Skin epidermis (tissue), 12 donors: ENCODE data around the gene SLAMF7.

Experiments used
- H3K27ac ChIP-seq, 21 experiments: fragments of 200-600 bp; sonication (generic) in 11 of 21; one replicate each; pipeline ENCODE4 v1.5.0; 2020; ENCODE audit warnings: mild to moderate bottlenecking in 3 of 21, inconsistent platforms in 2 of 21, moderate library complexity in 2 of 21
- H3K4me3 ChIP-seq, 7 experiments: fragments of 200-600 bp; sonication (generic) in 2 of 7; one replicate each; pipeline ENCODE4 v1.5.0; 2020; ENCODE audit warnings: inconsistent platforms in 2 of 7, mild to moderate bottlenecking in 2 of 7, moderate library complexity in 1 of 7

Gene SLAMF7

GRCh38 chr1:160742428-160743127, 3.5 kb downstream of the SLAMF7 start:
- Histone ChIP-seq H3K4me3 (no peak overlapping the region), H3K27ac (peak overlapping the region in 7 of 21 experiments; percentile 38 to 88 (median 43))

DNA sequence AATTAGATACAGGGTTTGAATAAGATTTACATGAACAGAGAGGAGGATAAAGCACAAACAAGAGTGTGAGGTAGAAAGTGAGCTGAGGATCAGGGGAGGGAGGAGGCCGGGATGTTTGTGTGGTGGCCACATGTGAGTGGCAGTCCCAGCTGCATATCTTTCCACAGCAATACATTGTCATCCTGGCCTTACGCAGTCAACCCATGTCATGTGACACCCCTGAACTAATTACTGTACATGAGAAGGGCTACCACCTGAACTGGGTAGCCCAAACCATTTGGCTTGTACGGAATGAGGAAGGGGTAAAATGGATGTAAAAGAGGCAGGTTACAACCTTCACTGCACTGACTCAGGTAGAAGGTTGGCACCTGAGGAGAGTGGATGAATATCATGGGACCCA, 4.2 kb downstream of the SLAMF7 start:
- no peak overlapping the region for H3K4me3 ChIP-seq
- peak overlapping the region in 7 of 21 experiments; percentile 13 to 88 (median 38) for H3K27ac ChIP-seq

- Histone ChIP-seq H3K27ac (peak overlapping the region in 5 of 21 experiments; percentile 6 to 88 (median 13)), H3K4me3 (no peak overlapping the region)
These were observed 5.3 kb downstream of the SLAMF7 start for GRCh38 chr1:160744199-160744851.

GRCh38 chr1:160744852-160745520, 5.9 kb downstream of the SLAMF7 start:
- Histone ChIP-seq H3K4me3 (no peak overlapping the region), H3K27ac (peak overlapping the region in 3 of 21 experiments; percentile 25 to 88 (median 51))

DNA sequence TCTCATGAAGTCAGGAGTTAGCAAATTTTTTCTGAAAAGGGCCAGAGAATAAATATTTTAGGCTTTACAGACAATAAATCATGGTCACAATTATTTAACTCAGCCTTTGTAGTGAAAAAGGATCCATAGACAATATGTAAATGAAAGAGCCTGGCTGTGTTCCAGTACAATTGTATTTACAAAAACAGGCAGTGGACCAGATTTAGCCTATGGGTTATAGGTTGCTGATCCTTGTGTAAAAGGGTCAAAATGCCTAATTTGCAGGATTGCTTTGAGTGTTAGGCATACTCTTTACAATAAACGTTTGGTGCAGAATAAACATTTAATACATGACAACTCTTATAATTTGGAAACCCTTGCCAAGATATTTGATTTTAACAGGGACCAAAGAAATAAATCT, 6.5 kb downstream of the SLAMF7 start:
- no peak overlapping the region for H3K4me3 ChIP-seq
- H3K27ac ChIP-seq: peak overlapping the region in 2 of 21 experiments; percentile 51 to 88

DNA sequence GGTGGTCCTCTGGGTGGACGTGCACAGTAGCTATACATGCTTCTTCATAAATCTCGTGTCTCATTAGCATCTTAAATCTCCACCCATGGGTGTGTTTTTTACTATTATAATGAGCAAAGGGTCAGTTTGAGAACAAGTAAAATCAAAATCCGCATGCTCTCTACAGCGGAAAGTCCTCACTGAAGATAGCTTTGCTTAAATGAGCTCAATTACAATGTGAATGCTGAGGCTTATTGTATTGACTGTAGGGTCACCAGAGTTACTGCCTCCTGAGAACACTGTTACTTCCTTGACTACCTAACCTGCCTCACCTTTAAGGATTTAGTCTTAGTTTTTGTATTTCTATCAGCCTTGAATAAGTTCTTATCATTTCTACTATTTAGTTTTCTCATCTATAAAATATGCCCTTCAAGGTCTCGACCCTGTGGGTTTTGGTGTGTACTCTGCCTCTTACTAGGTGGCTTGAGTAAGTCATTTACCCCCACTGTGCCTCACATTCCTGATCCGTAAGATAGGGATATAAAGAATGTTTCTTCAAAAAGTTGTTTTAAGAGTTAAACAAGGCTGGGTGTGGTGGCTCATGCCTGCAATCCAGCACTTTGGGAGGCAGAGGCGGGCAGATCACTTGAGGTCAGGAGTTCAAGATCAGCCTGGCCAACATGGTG, 7.9 kb downstream of the SLAMF7 start:
- peak overlapping the region in 1 of 21 experiments; percentile 26 for H3K27ac ChIP-seq
- H3K4me3 ChIP-seq: no peak overlapping the region

- H3K27ac ChIP-seq: peak overlapping the region in 2 of 21 experiments; percentile 3 to 26
- H3K4me3 ChIP-seq: no peak overlapping the region
These were observed 8.7 kb downstream of the SLAMF7 start for GRCh38 chr1:160747717-160748116.

DNA sequence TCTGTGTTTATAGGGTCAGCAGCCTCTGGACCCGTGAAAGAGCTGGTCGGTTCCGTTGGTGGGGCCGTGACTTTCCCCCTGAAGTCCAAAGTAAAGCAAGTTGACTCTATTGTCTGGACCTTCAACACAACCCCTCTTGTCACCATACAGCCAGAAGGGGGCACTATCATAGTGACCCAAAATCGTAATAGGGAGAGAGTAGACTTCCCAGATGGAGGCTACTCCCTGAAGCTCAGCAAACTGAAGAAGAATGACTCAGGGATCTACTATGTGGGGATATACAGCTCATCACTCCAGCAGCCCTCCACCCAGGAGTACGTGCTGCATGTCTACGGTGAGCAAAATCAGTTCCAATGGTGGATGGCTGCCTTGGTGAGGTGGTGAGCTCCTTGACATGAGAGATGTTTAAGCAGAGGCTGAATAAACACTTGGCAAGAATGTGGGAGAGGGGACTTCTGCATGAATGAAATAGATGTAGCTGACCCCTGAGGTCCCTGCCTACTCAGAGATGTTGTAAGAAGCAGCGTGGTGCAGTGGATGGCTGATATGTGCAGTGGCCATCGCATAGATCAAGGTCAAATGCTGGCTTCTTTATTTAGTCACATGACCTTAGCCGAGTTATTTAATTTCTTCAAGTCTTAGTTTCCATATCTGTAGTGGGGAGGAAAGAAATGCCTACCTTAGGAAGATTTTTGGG, 9.3 kb downstream of the SLAMF7 start:
- no peak overlapping the region for H3K4me3 ChIP-seq
- peak overlapping the region in 1 of 21 experiments; percentile 3 for H3K27ac ChIP-seq

GRCh38 chr1:160748878-160749269, 9.8 kb downstream of the SLAMF7 start:
- Histone ChIP-seq H3K27ac (no peak overlapping the region), H3K4me3 (no peak overlapping the region)

DNA sequence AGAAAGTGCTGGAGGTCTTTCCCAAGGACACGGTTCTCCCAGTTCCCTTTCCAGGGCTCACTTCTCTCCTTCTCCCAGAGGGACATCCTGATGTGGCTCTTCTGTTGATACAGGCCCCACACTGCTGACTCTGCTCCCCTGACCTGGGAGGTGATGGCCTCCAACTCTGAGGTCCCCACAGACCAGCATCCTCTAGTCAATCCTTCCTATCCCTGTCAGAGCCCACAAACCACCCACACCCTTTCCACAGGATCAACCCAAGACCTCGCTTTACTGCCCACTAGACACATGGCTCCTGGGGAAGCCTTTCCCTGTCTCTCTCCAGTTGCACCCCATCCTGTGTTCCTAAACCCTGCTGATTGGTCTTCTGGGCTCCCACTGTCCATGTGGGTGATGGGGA, 11.6 kb downstream of the SLAMF7 start:
- no peak overlapping the region for H3K4me3 ChIP-seq
- peak overlapping the region in 2 of 21 experiments; percentile 7 to 16 for H3K27ac ChIP-seq

DNA sequence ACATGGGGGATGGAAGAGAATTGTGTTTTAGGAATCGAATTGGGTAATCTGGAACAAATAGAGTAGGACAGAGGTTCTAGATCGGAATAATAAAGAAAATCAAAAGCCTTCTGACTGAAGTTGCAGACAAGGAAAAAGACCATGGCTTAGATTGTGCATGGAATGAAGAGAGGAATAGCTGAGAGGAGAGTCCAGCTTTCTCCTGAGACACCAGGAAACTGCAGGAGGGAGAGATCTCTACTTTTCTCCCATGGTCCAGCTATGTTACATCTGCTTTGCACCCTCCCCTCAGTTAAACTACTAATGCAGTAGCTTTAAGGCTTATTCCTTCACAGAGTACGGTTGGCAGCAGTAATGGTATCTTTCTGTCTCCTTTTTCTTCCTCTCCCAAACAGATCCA, 13.4 kb downstream of the SLAMF7 start:
- Histone ChIP-seq H3K4me3 (no peak overlapping the region), H3K27ac (no peak overlapping the region)

- Histone ChIP-seq H3K27ac (no peak overlapping the region), H3K4me3 (no peak overlapping the region)
These were observed 13.9 kb downstream of the SLAMF7 start for GRCh38 chr1:160752924-160753323.

DNA sequence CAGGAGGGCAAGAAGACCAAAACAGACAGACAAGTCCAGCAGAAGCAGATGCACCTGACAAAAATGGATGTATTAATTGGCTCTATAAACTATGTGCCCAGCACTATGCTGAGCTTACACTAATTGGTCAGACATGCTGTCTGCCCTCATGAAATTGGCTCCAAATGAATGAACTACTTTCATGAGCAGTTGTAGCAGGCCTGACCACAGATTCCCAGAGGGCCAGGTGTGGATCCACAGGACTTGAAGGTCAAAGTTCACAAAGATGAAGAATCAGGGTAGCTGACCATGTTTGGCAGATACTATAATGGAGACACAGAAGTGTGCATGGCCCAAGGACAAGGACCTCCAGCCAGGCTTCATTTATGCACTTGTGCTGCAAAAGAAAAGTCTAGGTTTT, 14.5 kb downstream of the SLAMF7 start:
- H3K4me3 ChIP-seq: no peak overlapping the region
- H3K27ac ChIP-seq: no peak overlapping the region

DNA sequence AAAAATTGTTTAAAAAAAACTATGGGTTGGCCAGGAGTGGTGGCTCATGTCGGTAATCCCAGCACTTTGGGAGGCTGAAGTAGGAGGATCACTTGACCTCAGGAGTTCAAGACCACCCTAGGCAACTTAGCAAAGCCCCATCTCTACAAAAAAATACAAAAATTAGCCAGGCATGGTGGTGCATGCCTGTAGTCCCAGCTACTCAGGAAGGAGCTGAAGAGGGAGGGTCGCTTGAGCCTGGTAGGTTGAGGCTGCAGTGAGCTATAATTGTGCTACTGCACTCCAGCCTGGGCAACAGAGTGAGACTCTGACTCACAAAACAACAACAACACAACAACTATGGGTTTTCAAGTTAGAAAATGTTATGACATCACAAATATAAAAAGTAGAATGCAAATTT, 16.4 kb downstream of the SLAMF7 start:
- Histone ChIP-seq H3K27ac (peak overlapping the region in 4 of 21 experiments; percentile 37 to 68 (median 59)), H3K4me3 (no peak overlapping the region)

GRCh38 chr1:160755911-160756848, 17.1 kb downstream of the SLAMF7 start:
- Histone ChIP-seq H3K4me3 (no peak overlapping the region), H3K27ac (peak overlapping the region in 3 of 21 experiments; percentile 54 to 68 (median 64))

DNA sequence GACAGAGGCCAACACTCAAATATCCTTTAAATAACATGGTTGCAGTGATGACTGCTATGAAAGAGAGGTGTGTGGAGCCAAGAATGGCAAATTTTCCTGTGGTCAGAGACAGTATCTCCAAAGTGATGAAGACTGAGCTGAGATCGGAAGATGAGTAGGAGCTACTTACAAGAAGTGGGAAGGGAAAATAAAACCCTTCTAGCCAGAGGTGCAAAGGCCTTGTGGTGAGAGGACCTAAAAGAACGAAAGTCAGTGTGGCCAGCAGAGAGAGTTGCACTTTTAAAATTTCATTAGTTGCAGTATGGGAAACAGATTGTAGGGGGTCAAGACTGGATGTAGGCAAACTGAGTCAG, 17.8 kb downstream of the SLAMF7 start:
- Histone ChIP-seq H3K27ac (peak overlapping the region in 3 of 21 experiments; percentile 4 to 64 (median 39)), H3K4me3 (no peak overlapping the region)

DNA sequence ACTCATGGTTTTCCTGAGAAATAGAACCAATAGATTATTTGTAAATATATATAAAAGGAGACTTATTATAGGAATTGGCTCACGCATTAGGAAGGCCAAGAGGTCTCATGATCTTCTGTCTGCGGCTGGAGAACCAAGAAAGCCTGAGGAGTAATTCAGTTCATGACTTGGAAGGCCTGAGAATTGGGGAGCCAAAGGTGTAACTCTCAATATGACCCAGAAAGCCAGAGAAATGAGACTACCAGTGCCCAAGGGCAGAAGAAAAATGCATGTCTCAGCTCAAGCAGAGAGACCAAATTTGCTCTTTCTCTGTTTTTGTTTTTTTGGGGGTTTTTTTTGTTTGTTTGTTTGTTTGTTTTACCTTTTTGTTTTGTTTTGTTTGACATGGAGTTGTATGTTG, 19.5 kb downstream of the SLAMF7 start:
- Histone ChIP-seq H3K4me3 (no peak overlapping the region), H3K27ac (no peak overlapping the region)

GRCh38 chr1:160759740-160760139, 20.7 kb downstream of the SLAMF7 start:
- H3K4me3 ChIP-seq: no peak overlapping the region
- no peak overlapping the region for H3K27ac ChIP-seq

- Histone ChIP-seq H3K4me3 (no peak overlapping the region), H3K27ac (peak overlapping the region in 3 of 21 experiments; percentile 5 to 47 (median 18))
These were observed 22.0 kb downstream of the SLAMF7 start for GRCh38 chr1:160761046-160761445.
